BLaER1 treated with 17β-estradiol and CSF1 and Interleukin-3, amounts not matched to agents 10 nM and 100 nM (cell line): Measurements from ENCODE around the gene PTCRA.

Source experiments
- H3K27ac ChIP-seq, 11 experiments: shearing (Covaris generic); formaldehyde crosslinking; 2 replicates each; pipeline ENCODE4 v1.8.1; 2022
- H3K27me3 ChIP-seq, 11 experiments: shearing (Covaris generic); formaldehyde crosslinking; 2 replicates each; pipeline ENCODE4 v1.8.1; 2022
- H3K36me3 ChIP-seq, 11 experiments: shearing (Covaris generic); formaldehyde crosslinking; 2 replicates each; pipeline ENCODE4 v1.8.1; 2022
- H3K4me1 ChIP-seq, 10 experiments: shearing (Covaris generic); formaldehyde crosslinking; 2 replicates each; pipeline ENCODE4 v1.8.1; 2022
- H3K4me2 ChIP-seq, 11 experiments: shearing (Covaris generic); formaldehyde crosslinking; 2 replicates each; pipeline ENCODE4 v1.8.1; 2022
- H3K4me3 ChIP-seq, 10 experiments: shearing (Covaris generic); formaldehyde crosslinking; 2 replicates each; pipeline ENCODE4 v1.8.1; 2022
- H3K9ac ChIP-seq, 11 experiments: shearing (Covaris generic); formaldehyde crosslinking; 2 replicates each; pipeline ENCODE4 v1.8.1; 2022
- H3K9me3 ChIP-seq, 11 experiments: shearing (Covaris generic); formaldehyde crosslinking; replicated peaks in 1 of 11; 2 replicates each; pipeline ENCODE4 v1.8.1; 2022
- H4K20me1 ChIP-seq, 11 experiments: shearing (Covaris generic); formaldehyde crosslinking; 2 replicates each; pipeline ENCODE4 v1.8.1; 2022
- Cebpa-rat ChIP-seq, 11 experiments: shearing (Covaris generic); IDR thresholded peaks; 2 replicates each; pipeline ENCODE4 v1.8.1; 2022

The PTCRA gene

DNA sequence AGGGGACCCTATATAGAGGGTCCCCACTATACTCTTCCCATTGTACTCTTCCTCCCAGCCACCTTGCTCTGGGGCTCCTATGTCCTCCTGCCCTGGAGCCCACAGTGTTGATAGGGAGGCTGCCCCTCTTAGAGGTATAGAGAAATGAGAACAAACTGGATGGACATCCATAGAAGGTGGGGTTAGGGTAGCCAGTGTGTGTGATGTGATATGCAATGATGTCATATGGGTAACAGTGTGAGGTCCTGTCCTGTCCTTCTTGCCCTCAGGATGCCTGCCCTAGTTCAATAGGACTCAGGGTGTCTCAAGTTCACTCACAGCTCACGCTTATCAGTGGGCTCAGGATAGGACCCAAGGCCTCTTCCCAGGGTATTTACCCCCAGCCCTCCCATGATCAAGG is 435 bp downstream of the PTCRA start:
- H3K27me3 ChIP-seq: no peaks in the 10 kb centered on the region
- no peaks in the 10 kb centered on the region for H3K36me3 ChIP-seq
- no peaks in the 10 kb centered on the region for H3K9me3 ChIP-seq
- peak overlapping the region in 5 of 11 experiments; percentile 15 to 59 (median 50); a peak in 6 of 22 replicates for H3K9ac ChIP-seq
- no peak for TF ChIP-seq Cebpa-rat (IDR thresholded peaks at IDR 0.05)
- no peak overlapping the region for H3K4me3 ChIP-seq
- H3K4me1 ChIP-seq: peaks cover 5 to 28% (median 25%) of the 10 kb centered on the region in 10 experiments; a peak in 19 of 20 replicates
- peak overlapping the region in 10 of 11 experiments; percentile 30 to 87 (median 76); a peak in 18 of 22 replicates for H3K4me2 ChIP-seq
- no peaks in the 10 kb centered on the region for H4K20me1 ChIP-seq
- H3K27ac ChIP-seq: peak overlapping the region in 6 of 11 experiments; percentile 18 to 62 (median 54); a peak in 10 of 22 replicates

DNA sequence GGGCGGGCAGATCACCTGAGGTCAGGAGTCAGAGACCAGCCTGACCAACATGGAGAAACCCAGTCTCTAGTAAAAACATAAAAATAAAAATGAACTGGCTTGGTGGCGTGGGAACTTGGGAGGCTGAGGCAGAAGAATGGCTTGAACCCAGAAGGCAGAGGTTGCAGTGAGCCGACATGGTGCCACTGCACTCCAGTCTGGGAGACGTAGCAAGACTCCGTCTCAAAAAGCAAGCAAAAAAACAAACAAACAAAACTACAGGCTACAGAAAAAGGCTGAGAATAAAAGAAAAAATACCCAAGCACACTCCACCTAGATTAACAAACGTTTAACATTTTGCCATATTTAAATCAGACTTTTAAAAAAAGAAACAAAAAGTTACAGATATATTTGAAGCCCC is 5.9 kb downstream of the PTCRA start:
- no peak overlapping the region for H3K4me3 ChIP-seq
- H3K36me3 ChIP-seq: no peaks in the 10 kb centered on the region
- peaks cover 43 to 59% (median 51%) of the 10 kb centered on the region in 10 experiments for H3K4me1 ChIP-seq
- no peak overlapping the region for H3K9ac ChIP-seq
- peak overlapping the region in 5 of 11 experiments; percentile 4 to 99 (median 17); a peak in 5 of 22 replicates for H3K27ac ChIP-seq
- H3K27me3 ChIP-seq: no peaks in the 10 kb centered on the region
- no peak overlapping the region; a peak in 2 of 22 replicates for H3K4me2 ChIP-seq
- no peaks in the 10 kb centered on the region for H3K9me3 ChIP-seq
- TF ChIP-seq Cebpa-rat (IDR thresholded peaks at IDR 0.05): no peak
- H4K20me1 ChIP-seq: no peaks in the 10 kb centered on the region

DNA sequence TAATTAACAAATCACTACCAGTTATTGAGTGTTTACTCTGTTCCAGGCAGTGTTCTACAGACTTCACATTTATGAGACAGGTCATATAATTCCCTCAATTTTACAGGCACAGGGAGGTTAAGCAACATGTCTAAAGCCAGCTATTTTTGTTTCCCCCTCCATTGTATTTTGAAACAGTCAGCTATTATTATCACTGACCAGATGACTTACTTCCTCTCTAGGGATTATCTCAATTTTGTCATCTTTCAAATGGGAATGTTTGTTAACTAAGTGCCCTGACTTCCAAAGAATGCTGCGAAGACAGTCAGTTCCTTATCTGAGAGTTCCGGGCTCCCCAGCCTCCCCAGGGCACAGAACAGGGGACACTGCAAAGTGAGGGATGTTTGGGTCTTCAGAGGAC is 7.8 kb downstream of the PTCRA start:
- Histone ChIP-seq H3K27me3 (no peaks in the 10 kb centered on the region), H3K4me2 (peak overlapping the region; percentile 62 to 99 (median 86)), H3K27ac (peak overlapping the region in 10 of 11 experiments; percentile 49 to 99 (median 78); a peak in 21 of 22 replicates), H3K9ac (peak overlapping the region in 9 of 11 experiments; percentile 3 to 73 (median 58); a peak in 16 of 22 replicates), H3K4me3 (peak overlapping the region in 6 of 10 experiments; percentile 17 to 37 (median 30); a peak in 8 of 20 replicates), H3K4me1 (peaks cover 59 to 78% (median 67%) of the 10 kb centered on the region in 10 experiments), H3K36me3 (no peaks in the 10 kb centered on the region), H3K9me3 (no peaks in the 10 kb centered on the region), H4K20me1 (no peaks in the 10 kb centered on the region)
- peak in 3 of 11 experiments; percentile 24 to 71 (median 69); a peak in 6 of 22 replicates for TF ChIP-seq Cebpa-rat (IDR thresholded peaks at IDR 0.05)

- peak overlapping the region; percentile 2 to 65 (median 42); a peak in 16 of 22 replicates for H3K9ac ChIP-seq
- H3K9me3 ChIP-seq: no peaks in the 10 kb centered on the region
- no peak for TF ChIP-seq Cebpa-rat (IDR thresholded peaks at IDR 0.05)
- peak overlapping the region; percentile 62 to 99 (median 86) for H3K4me2 ChIP-seq
- H3K4me1 ChIP-seq: peaks cover 60 to 73% (median 67%) of the 10 kb centered on the region in 10 experiments
- H3K36me3 ChIP-seq: no peaks in the 10 kb centered on the region
- H3K4me3 ChIP-seq: 0 out of 20 replicates have a peak overlapping the region, but pooled peaks of 1 of the 10 experiments have one; percentile 21
- peak overlapping the region; percentile 22 to 99 (median 82); a peak in 18 of 22 replicates for H3K27ac ChIP-seq
- H3K27me3 ChIP-seq: no peaks in the 10 kb centered on the region
- peaks cover 0 to 2% (median under 1%) of the 10 kb centered on the region in 11 experiments; a peak in 7 of 22 replicates for H4K20me1 ChIP-seq
Observed at GRCh38 chr6:42925248-42925857, 9.5 kb downstream of the PTCRA start.

DNA sequence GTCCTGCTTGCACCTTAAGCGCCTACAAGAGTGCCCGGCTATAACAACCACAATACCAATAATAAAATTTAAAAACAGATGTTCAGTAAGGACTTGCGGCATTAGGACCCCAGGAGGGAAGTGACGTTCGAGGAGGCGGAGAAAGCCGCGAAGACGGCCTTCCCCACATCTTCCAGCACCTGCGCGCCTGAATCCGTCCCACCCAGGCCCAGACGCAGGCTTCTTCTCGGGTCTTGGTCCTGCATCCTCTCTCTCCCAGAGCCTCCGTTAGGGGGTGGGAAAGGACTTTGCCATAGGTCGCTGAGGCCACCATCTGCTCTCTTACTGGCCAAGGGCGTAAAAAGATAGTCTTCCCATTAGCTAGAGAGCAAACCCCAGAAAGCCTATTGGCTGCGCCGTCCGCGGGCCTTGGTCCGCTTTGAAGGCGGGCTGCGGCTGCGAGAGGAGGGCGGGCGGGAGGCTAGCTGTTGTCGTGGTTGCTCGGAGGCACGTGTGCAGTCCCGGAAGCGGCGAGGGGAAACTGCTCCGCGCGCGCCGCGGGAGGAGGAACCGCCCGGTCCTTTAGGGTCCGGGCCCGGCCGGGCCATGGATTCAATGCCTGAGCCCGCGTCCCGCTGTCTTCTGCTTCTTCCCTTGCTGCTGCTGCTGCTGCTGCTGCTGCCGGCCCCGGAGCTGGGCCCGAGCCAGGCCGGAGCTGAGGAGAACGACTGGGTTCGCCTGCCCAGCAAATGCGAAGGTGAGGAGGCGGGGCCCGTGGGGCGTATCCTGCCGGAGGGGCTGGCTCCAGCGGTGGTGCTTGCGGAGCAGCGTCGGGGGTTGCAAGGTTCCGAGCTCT is 13.3 kb downstream of the PTCRA start, which contains the start of gene CNPY3:
Gene CNPY3, plus strand, starts transcription at position 495 of the 835 bp plus-strand sequence. Its CDS starts 91 bp downstream, at position 586.
- TF ChIP-seq Cebpa-rat (IDR thresholded peaks at IDR 0.05): no peak
- no peaks in the 10 kb centered on the region for H3K9me3 ChIP-seq
- H3K27me3 ChIP-seq: no peaks in the 10 kb centered on the region
- peaks cover 15 to 38% (median 28%) of the 10 kb centered on the region in 11 experiments for H3K36me3 ChIP-seq
- H3K27ac ChIP-seq: peak within 1 kb of the TSS; percentile 85 to 99 (median 97)
- peak within 1 kb of the TSS; percentile 73 to 91 (median 81) for H3K4me3 ChIP-seq
- H4K20me1 ChIP-seq: peaks cover 11 to 41% (median 38%) of the 10 kb centered on the region in 11 experiments; a peak in 19 of 22 replicates
- peaks cover 75 to 85% (median 80%) of the 10 kb centered on the region in 10 experiments for H3K4me1 ChIP-seq
- H3K9ac ChIP-seq: peak within 1 kb of the TSS; percentile 88 to 99 (median 94)
- H3K4me2 ChIP-seq: peak within 1 kb of the TSS; percentile 79 to 99 (median 94)

DNA sequence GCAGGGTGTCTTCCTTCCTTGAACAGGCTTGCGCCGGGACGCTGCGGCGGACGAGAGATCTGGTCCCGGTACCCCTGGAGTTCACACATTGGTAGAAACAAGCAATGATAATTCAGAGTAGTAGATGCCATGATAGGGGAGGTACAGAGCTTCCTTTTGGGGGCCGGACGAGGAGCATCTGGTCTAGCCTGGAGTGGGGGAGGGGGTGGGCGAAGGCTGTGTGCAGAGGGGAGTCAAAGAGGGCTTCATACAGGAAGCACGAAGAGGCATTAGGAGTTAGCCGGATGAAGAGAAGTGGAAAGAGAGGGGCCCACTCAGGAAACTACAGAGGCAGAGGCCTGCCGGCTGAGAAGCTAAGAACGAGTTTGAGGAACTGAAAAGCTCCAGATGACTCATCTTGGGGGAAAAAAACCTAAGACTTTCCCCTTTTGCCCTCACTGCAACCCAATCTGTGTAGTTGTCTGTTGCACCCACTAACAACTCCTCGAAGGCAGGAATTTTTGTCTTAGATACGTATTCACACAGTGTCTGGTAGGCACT is 14.0 kb downstream of the PTCRA start:
- Histone ChIP-seq H4K20me1 (peaks cover 14 to 47% (median 45%) of the 10 kb centered on the region in 11 experiments; a peak in 19 of 22 replicates), H3K36me3 (peaks cover 22 to 45% (median 35%) of the 10 kb centered on the region in 11 experiments), H3K9ac (peak overlapping the region; percentile 88 to 99 (median 94)), H3K27ac (peak overlapping the region; percentile 85 to 99 (median 97)), H3K9me3 (no peaks in the 10 kb centered on the region), H3K4me3 (peak overlapping the region; percentile 73 to 91 (median 81)), H3K4me1 (peaks cover 75 to 85% (median 80%) of the 10 kb centered on the region in 10 experiments), H3K27me3 (no peaks in the 10 kb centered on the region), H3K4me2 (peak overlapping the region; percentile 79 to 99 (median 94))
- no peak for TF ChIP-seq Cebpa-rat (IDR thresholded peaks at IDR 0.05)

DNA sequence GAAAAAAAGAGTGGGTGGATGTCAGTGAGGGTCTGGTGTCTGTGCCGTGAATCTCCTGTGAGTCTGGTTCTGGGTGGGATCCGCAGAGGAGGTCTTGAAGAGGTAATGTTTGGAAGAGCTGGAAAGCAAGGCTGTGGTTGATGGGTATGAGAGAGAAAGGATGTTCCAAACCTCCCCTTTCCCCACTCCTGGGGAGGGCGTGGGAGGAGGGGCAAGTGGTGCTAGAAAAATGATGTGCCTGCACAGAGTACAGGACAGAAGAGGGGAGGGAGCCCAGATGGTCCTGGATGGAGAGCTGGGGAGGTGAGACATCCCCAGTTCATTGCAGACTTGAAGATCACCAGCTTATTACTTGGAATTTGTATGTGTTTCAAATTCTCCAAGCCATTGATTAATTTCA is 16.6 kb downstream of the PTCRA start:
- Histone ChIP-seq H3K4me3 (peak overlapping the region; percentile 26 to 91 (median 81); a peak in 19 of 20 replicates), H3K4me1 (peaks cover 77 to 85% (median 79%) of the 10 kb centered on the region in 10 experiments), H3K4me2 (peak overlapping the region; percentile 79 to 99 (median 94)), H3K27me3 (no peaks in the 10 kb centered on the region), H3K9me3 (no peaks in the 10 kb centered on the region), H3K36me3 (peaks cover 47 to 70% (median 60%) of the 10 kb centered on the region in 11 experiments), H3K27ac (peak overlapping the region in 10 of 11 experiments; percentile 46 to 99 (median 97); a peak in 19 of 22 replicates), H3K9ac (peak overlapping the region; percentile 36 to 99 (median 94); a peak in 21 of 22 replicates), H4K20me1 (peaks cover 37 to 73% (median 71%) of the 10 kb centered on the region in 11 experiments)
- TF ChIP-seq Cebpa-rat (IDR thresholded peaks at IDR 0.05): no peak

- peak overlapping the region; percentile 40 to 99 (median 94); a peak in 21 of 22 replicates for H3K9ac ChIP-seq
- TF ChIP-seq Cebpa-rat (IDR thresholded peaks at IDR 0.05): peak in 9 of 11 experiments; percentile 44 to 90 (median 71); a peak in 13 of 22 replicates
- H3K4me3 ChIP-seq: peak overlapping the region; percentile 26 to 91 (median 81); a peak in 18 of 20 replicates
- H3K9me3 ChIP-seq: no peaks in the 10 kb centered on the region
- H3K27ac ChIP-seq: peak overlapping the region in 10 of 11 experiments; percentile 46 to 99 (median 97); a peak in 19 of 22 replicates
- peaks cover 55 to 78% (median 68%) of the 10 kb centered on the region in 11 experiments for H3K36me3 ChIP-seq
- peak overlapping the region; percentile 79 to 99 (median 94) for H3K4me2 ChIP-seq
- no peaks in the 10 kb centered on the region for H3K27me3 ChIP-seq
- peaks cover 45 to 81% (median 78%) of the 10 kb centered on the region in 11 experiments for H4K20me1 ChIP-seq
- H3K4me1 ChIP-seq: peaks cover 74 to 85% (median 80%) of the 10 kb centered on the region in 10 experiments
Observed at GRCh38 chr6:42933205-42933604, 17.4 kb downstream of the PTCRA start.
